ENCODE measurements around the gene LECT2. TPM values are rescaled to one million over a fixed set of nuclear protein-coding genes. Genes with fewer than 3 reads are reported as not detected.

LECT2 gene
- total and polyA plus RNA-seq, 10 of the 15 experiments (the other 5 are each of a cell fraction or from before 2014, with no cell fraction given), result not detected

- WGBS (ENCODE audit: insufficient coverage, insufficient replicate concordance, low lambda C conversion rate, missing lambda C conversion rate), result 44% methylated on average over 6 of the region's 6 CpGs
- H3K27ac ChIP-seq (ENCODE audit: control insufficient read depth, insufficient read depth), result no peak overlapping the region
- intact Hi-C loops (cut with micrococcal nuclease; ENCODE audit: unreplicated experiment), result no loop called here
- no TSS peak for BruUV-seq (replicated peaks)
- H3K79me2 ChIP-seq (ENCODE audit: control insufficient read depth, insufficient read depth, low read length), result no peaks in the 10 kb centered on the region
- H3K4me2 ChIP-seq (ENCODE audit: control insufficient read depth, insufficient read depth), result no peak overlapping the region
- DNase-seq (ENCODE audit: low read depth, low spot score) (no peak), ATAC-seq (no peak), FAIRE-seq (no peak)
- H3K4me1 ChIP-seq (ENCODE audit: control insufficient read depth, insufficient read depth, low read length), result no peaks in the 10 kb centered on the region
- H4K20me1 ChIP-seq (ENCODE audit: control insufficient read depth, insufficient read depth), result no peaks in the 10 kb centered on the region
- H2AFZ ChIP-seq (ENCODE audit: control insufficient read depth, low read depth, low read length), result no peak overlapping the region
- ChIA-PET SMC1A (ENCODE audit: uncharacterized antibody, unreplicated experiment) (no interaction called here), CTCF (no interaction called here), POLR2A (no interaction called here), RAD21 (ENCODE audit: unreplicated experiment) (no interaction called here)
- H3K36me3 ChIP-seq (ENCODE audit: control insufficient read depth in 2 of 2, insufficient read depth in 2 of 2, low read length in 1 of 2), result no peaks in the 10 kb centered on the region
- no peak overlapping the region for H3K9ac ChIP-seq (ENCODE audit: control insufficient read depth, insufficient read depth, low read length)
- in situ Hi-C loops (cut with MboI), result no loop called here
- H3K9me3 ChIP-seq (replicated peaks; ENCODE audit: control insufficient read depth, insufficient read depth, low read length), result no peaks in the 10 kb centered on the region
- peaks cover 0 to 3% of the 10 kb centered on the region in 2 experiments; a peak in 2 of 4 replicates for H3K27me3 ChIP-seq (replicated peaks in 1 of 2; ENCODE audit: control insufficient read depth in 2 of 2, insufficient read depth in 2 of 2, low read length in 1 of 2)
- H3K4me3 ChIP-seq, result no peak overlapping the region
- TF ChIP-seq MXI1 (IDR thresholded peaks at IDR 0.05; ENCODE audit: low read depth, low read length), result no peak
- no peak for TF ChIP-seq BCL11A (IDR thresholded peaks at IDR 0.05; ENCODE audit: low read depth, low read length)
- TF ChIP-seq SIX5 (IDR thresholded peaks at IDR 0.05; ENCODE audit: low read depth, low read length, severe bottlenecking), result no peak
- no peak for TF ChIP-seq PKNOX1 (IDR thresholded peaks at IDR 0.05)
- no peak for TF ChIP-seq STAT1 (conservative IDR thresholded peaks at IDR 0.05)
- TF ChIP-seq PAX5 (IDR thresholded peaks at IDR 0.05; ENCODE audit: borderline replicate concordance, low read depth, low read length), result no peak
- no peak for TF ChIP-seq MTA2 (IDR thresholded peaks at IDR 0.05; ENCODE audit: low read depth)
- TF ChIP-seq CUX1 (IDR thresholded peaks at IDR 0.05; ENCODE audit: insufficient replicate concordance, low read depth, low read length), result no peak
- TF ChIP-seq ZBTB40 (IDR thresholded peaks at IDR 0.05; ENCODE audit: borderline replicate concordance), result no peak
- TF ChIP-seq USF1 (IDR thresholded peaks at IDR 0.05; ENCODE audit: borderline replicate concordance, extremely low read length, insufficient read depth, low read depth, low read length), result no peak
- TF ChIP-seq CBFB (IDR thresholded peaks at IDR 0.05; ENCODE audit: low read depth), result no peak
- TF ChIP-seq TCF3 (IDR thresholded peaks at IDR 0.05; ENCODE audit: borderline replicate concordance, insufficient read depth, low read depth, low read length), result no peak
These were observed 44.1 kb upstream of the LECT2 start for GRCh38 chr5:135998889-135999288.
